B cell (primary cell): Measurements from ENCODE around the gene FNDC3A. TPM values are rescaled to one million over a fixed set of nuclear protein-coding genes. Genes with fewer than 3 reads are reported as not detected.

Source experiments
- ATAC-seq: fragments of 200-7000 bp; cut with Tn5 transposase; one replicate; pipeline ENCODE4 v1.10.0; 2021; ENCODE audit warnings: low read depth, mild to moderate bottlenecking, moderate number of reproducible peaks, moderate library complexity
- CTCF ChIA-PET: fragments of 350-600 bp; sonication (Branson Sonifier 250); formaldehyde crosslinking; loops from one replicate; lab custom pipeline; 2021; ENCODE audit warnings: antibody characterized with exemption, inconsistent platforms; lab: Charles Lee
- POLR2A ChIA-PET: fragments of 350-600 bp; sonication (Branson Sonifier 250); formaldehyde crosslinking; loops from one replicate; lab custom pipeline; 2021; ENCODE audit warnings: antibody characterized with exemption; lab: Charles Lee
- DNase-seq: peaks from one replicate; pipeline ENCODE4 v3.0.0; 2013
- H2AFZ ChIP-seq: 2 replicates; pipeline ENCODE4 v1.6.1; 2012; ENCODE audit warnings: mild to moderate bottlenecking, low read depth, low read length; ENCODE audit not compliant: insufficient read depth, poor library complexity, severe bottlenecking
- H3K27ac ChIP-seq, 2 donors: 1 replicate in 1 of 2; 2 replicates in 1 of 2; pipeline ENCODE4 v1.5.1; 2012 to 2013; ENCODE audit warnings: low read length in 2 of 2, mild to moderate bottlenecking in 2 of 2, moderate library complexity in 1 of 2
- H3K27me3 ChIP-seq, 4 experiments: fragments of 200-600 bp in 1 of 4; sonication (generic) in 1 of 4; replicated peaks in 1 of 4; 1 replicate in 2 of 4; 2 replicates in 2 of 4; pipeline versions ENCODE4 v1.6.1 to v1.7.0; 2013 to 2016; ENCODE audit warnings: low read length in 3 of 4, mild to moderate bottlenecking in 2 of 4, mixed read lengths in 1 of 4, moderate library complexity in 1 of 4; ENCODE audit not compliant: insufficient read depth in 4 of 4, control insufficient read depth in 3 of 4; ENCODE audit errors: control extremely low read depth in 1 of 4
- H3K36me3 ChIP-seq, 2 experiments: replicated peaks in 1 of 2; 1 replicate in 1 of 2; 2 replicates in 1 of 2; pipeline versions ENCODE4 v1.6.1 to v1.7.1; 2013; ENCODE audit warnings: low read length in 1 of 2; ENCODE audit not compliant: insufficient read depth in 2 of 2, control insufficient read depth in 1 of 2; ENCODE audit errors: control extremely low read depth in 1 of 2, extremely low read depth in 1 of 2
- H3K4me1 ChIP-seq, 2 donors: fragments of 200-600 bp in 1 of 2; sonication (generic) in 1 of 2; 1 replicate in 1 of 2; 2 replicates in 1 of 2; pipeline versions ENCODE4 v1.5.1 to v1.6.1; 2013 to 2017; ENCODE audit warnings: low read length in 2 of 2; ENCODE audit not compliant: control insufficient read depth in 2 of 2, insufficient read depth in 2 of 2
- H3K4me2 ChIP-seq: replicated peaks from 2 replicates; pipeline ENCODE3; 2012; ENCODE audit warnings: mild to moderate bottlenecking, low read depth, low read length; ENCODE audit not compliant: poor library complexity, severe bottlenecking
- H3K4me3 ChIP-seq, 5 experiments: fragments of 200-600 bp in 1 of 5; sonication (generic) in 1 of 5; 1 replicate in 3 of 5; 2 replicates in 2 of 5; pipeline versions ENCODE4 v1.5.1 to v1.7.0; 2011 to 2016; ENCODE audit warnings: low read length in 4 of 5, mild to moderate bottlenecking in 4 of 5, low read depth in 2 of 5, control low read depth in 1 of 5, moderate library complexity in 1 of 5; ENCODE audit not compliant: insufficient read depth in 1 of 5; ENCODE audit errors: control extremely low read depth in 1 of 5, extremely low read depth in 1 of 5
- H3K79me2 ChIP-seq: fragments of 200-600 bp; sonication (generic); one replicate; pipeline ENCODE4 v1.6.0; 2016; ENCODE audit warnings: low read length; ENCODE audit not compliant: control insufficient read depth, insufficient read depth
- H3K9ac ChIP-seq: fragments of 200-600 bp; sonication (generic); 2 replicates; pipeline ENCODE4 v1.6.1; 2017; ENCODE audit warnings: mild to moderate bottlenecking, low read length, moderate library complexity
- H3K9me3 ChIP-seq, 3 donors: one replicate each; pipeline versions ENCODE4 v1.6.1 to v1.7.1; 2013; ENCODE audit warnings: low read length in 2 of 3; ENCODE audit not compliant: control insufficient read depth in 2 of 3, insufficient read depth in 1 of 3; ENCODE audit errors: control extremely low read depth in 1 of 3
- H4K20me1 ChIP-seq: 2 replicates; pipeline ENCODE4 v1.6.0; 2012; ENCODE audit warnings: mild to moderate bottlenecking, low read length; ENCODE audit not compliant: insufficient read depth, control insufficient read depth, poor library complexity, severe bottlenecking
- H3K27ac Mint-ChIP-seq: one replicate; pipeline ENCODE4 v1.8.0; 2021; ENCODE audit warnings: mixed read lengths
- H3K27me3 Mint-ChIP-seq: one replicate; pipeline ENCODE4 v1.8.0; 2021; ENCODE audit warnings: mixed read lengths
- H3K4me1 Mint-ChIP-seq: one replicate; pipeline ENCODE4 v1.8.0; 2021; ENCODE audit warnings: mixed read lengths
- H3K4me3 Mint-ChIP-seq: one replicate; pipeline ENCODE4 v1.8.0; 2021; ENCODE audit warnings: mixed read lengths
- H3K9me3 Mint-ChIP-seq: one replicate; pipeline ENCODE4 v1.8.0; 2022; ENCODE audit warnings: mixed read lengths; ENCODE audit not compliant: insufficient read depth
- EZH2 ChIP-seq: IDR thresholded peaks from 2 replicates; pipeline ENCODE4 v1.6.1; 2012; ENCODE audit warnings: borderline replicate concordance, low read depth, mild to moderate bottlenecking, moderate library complexity, low read length; ENCODE audit not compliant: insufficient read depth, poor library complexity, severe bottlenecking
- WGBS: methylation state at CpG from one replicate; pipeline ENCODE4 v1.1.5; 2013; ENCODE audit warnings: missing lambda C conversion rate; ENCODE audit not compliant: insufficient coverage; 5-methylcytosine and 5-hydroxymethylcytosine counted together
- intact Hi-C: fragments of 100-400 bp; cut with micrococcal nuclease; formaldehyde crosslinking; loops from one replicate; pipeline ENCODE4 v1.10.0; 2022
- polyA plus RNA-seq: library from polyadenylated mRNA; depleted of rRNA; stranded (reverse); fragments of >200 nt; gene quantifications from 2 replicates; pipeline ENCODE4 v1.2.3, GENCODE V29; 2012
- total RNA-seq, 2 donors: library from RNA; stranded (reverse); fragments of 120-200 nt in 1 of 2; gene quantifications; 1 replicate in 1 of 2; 2 replicates in 1 of 2; pipeline versions ENCODE4 v1.2.3 to v1.2.4, GENCODE V29; 2013 to 2022
- TF ChIP-seq, protein P1 (sequence below): fragments of 200-600 bp; IDR thresholded peaks from one replicate; pipeline ENCODE4 v1.8.0; 2022; ENCODE audit warnings: antibody characterized with exemption, mild to moderate bottlenecking

The FNDC3A gene
- total and polyA plus RNA-seq, 2 donors (not counting 1 experiment from before 2014, with no cell fraction given): 13.5 to 37.1 TPM

GRCh38 chr13:48949566-48950500 is 25.9 kb upstream of the FNDC3A start:
- H3K4me3 ChIP-seq: no peak overlapping the region
- ChIA-PET POLR2A (no interaction called here), CTCF (no interaction called here)
- Mint-ChIP-seq H3K27me3 (peaks cover 16% of the 10 kb centered on the region), H3K9me3 (no peaks in the 10 kb centered on the region), H3K4me1 (no peaks in the 10 kb centered on the region), H3K4me3 (no peak overlapping the region), H3K27ac (no peak overlapping the region)
- H2AFZ ChIP-seq: no peak overlapping the region
- H4K20me1 ChIP-seq: no peaks in the 10 kb centered on the region
- H3K36me3 ChIP-seq: no peaks in the 10 kb centered on the region
- no CpG with 5 or more reads among the region's 4 CpGs for WGBS
- H3K4me2 ChIP-seq: no peak overlapping the region
- intact Hi-C loops: no loop called here
- no peak overlapping the region for H3K27ac ChIP-seq
- no peaks in the 10 kb centered on the region for H3K9me3 ChIP-seq
- H3K79me2 ChIP-seq: no peaks in the 10 kb centered on the region
- no peak for DNase-seq
- H3K4me1 ChIP-seq: no peaks in the 10 kb centered on the region
- no peak for ATAC-seq
- H3K27me3 ChIP-seq: no peaks in the 10 kb centered on the region
- no peak overlapping the region for H3K9ac ChIP-seq
- TF ChIP-seq, protein P1, sequence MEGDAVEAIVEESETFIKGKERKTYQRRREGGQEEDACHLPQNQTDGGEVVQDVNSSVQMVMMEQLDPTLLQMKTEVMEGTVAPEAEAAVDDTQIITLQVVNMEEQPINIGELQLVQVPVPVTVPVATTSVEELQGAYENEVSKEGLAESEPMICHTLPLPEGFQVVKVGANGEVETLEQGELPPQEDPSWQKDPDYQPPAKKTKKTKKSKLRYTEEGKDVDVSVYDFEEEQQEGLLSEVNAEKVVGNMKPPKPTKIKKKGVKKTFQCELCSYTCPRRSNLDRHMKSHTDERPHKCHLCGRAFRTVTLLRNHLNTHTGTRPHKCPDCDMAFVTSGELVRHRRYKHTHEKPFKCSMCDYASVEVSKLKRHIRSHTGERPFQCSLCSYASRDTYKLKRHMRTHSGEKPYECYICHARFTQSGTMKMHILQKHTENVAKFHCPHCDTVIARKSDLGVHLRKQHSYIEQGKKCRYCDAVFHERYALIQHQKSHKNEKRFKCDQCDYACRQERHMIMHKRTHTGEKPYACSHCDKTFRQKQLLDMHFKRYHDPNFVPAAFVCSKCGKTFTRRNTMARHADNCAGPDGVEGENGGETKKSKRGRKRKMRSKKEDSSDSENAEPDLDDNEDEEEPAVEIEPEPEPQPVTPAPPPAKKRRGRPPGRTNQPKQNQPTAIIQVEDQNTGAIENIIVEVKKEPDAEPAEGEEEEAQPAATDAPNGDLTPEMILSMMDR: no peak
- TF ChIP-seq EZH2: no peak

DNA sequence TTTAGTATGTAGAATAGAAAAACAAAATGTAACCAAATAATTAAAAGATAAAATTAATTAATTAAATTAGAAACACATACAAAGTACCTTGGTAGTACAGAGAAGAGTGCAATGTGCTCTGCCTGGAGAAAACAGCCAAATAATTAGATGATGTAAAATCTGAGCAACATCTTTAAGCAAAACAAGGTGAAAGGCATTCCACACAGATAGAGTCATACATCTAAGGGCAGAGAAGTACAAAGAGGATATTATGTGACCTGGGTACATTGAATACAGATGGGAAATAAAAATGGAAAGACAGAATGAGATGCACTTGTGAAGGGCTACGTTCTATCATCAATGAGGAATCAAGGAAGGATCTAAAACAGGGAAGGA is 25.2 kb upstream of the FNDC3A start:
- Mint-ChIP-seq H3K4me3 (no peak overlapping the region), H3K9me3 (no peaks in the 10 kb centered on the region), H3K27ac (no peak overlapping the region), H3K4me1 (no peaks in the 10 kb centered on the region), H3K27me3 (peaks cover 22% of the 10 kb centered on the region)
- ATAC-seq: no peak
- ChIA-PET POLR2A (no interaction called here), CTCF (no interaction called here)
- H3K27me3 ChIP-seq: no peaks in the 10 kb centered on the region
- 100% methylated on average over 1 of the region's 1 CpG for WGBS
- intact Hi-C loops: no loop called here
- no peak overlapping the region for H3K27ac ChIP-seq
- no peak for DNase-seq
- no peak for TF ChIP-seq EZH2
- TF ChIP-seq, protein P1: no peak
- no peaks in the 10 kb centered on the region for H3K79me2 ChIP-seq
- H3K4me2 ChIP-seq: no peak overlapping the region
- H3K4me3 ChIP-seq: no peak overlapping the region
- no peak overlapping the region for H3K9ac ChIP-seq
- H2AFZ ChIP-seq: no peak overlapping the region
- no peaks in the 10 kb centered on the region for H3K9me3 ChIP-seq
- no peaks in the 10 kb centered on the region for H3K4me1 ChIP-seq
- no peaks in the 10 kb centered on the region for H4K20me1 ChIP-seq
- no peaks in the 10 kb centered on the region for H3K36me3 ChIP-seq
